Stimulated activated CD8-positive, alpha-beta memory T cell treated with anti-CD3 and anti-CD28 coated beads, Interleukin-4, amount 100 ng/mL, for 4 hours (primary cell): ENCODE data around the gene STRIP1.
A peak's percentile ranks its signal among the peaks of the same experiment; 100 is the strongest.
"Not testable (repeated sequence)": the region's sequence is repeated elsewhere in the genome, so short reads cannot be mapped to it uniquely, and the experiment has no call there.

Experiments used
- DNase-seq, 2 donors: peaks; one replicate each; pipeline ENCODE4 v3.0.0-alpha.2; 2020; ENCODE audit warnings: low read depth in 2 of 2, low spot score in 1 of 2

The STRIP1 gene

DNA sequence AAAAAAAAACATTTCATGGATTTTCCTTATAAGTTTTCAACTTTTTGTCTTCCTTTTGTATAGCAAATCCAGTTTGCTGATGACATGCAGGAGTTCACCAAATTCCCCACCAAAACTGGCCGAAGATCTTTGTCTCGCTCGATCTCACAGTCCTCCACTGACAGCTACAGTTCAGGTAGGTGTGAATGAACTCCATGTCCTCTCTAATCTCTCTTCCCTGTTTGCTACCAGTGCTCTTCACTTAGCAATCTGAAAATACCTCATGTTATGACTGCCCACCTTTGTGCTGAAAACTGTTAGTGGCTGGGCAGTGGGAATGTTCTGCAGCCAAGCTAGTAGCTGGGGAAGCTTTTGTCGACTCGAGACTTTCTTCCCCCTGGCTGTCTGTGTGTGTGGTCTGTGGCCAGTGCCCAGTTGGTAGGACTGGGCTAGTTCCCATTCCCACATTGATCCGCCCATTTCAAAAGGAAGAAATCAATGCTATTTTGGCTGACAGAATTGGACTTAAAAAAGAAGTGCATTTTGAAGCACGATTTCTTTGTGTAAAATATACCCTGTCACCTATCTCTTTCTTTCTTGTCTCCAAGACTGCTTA lies 25.4 kb upstream of the STRIP1 start:
- DNase-seq, result no peak

DNA sequence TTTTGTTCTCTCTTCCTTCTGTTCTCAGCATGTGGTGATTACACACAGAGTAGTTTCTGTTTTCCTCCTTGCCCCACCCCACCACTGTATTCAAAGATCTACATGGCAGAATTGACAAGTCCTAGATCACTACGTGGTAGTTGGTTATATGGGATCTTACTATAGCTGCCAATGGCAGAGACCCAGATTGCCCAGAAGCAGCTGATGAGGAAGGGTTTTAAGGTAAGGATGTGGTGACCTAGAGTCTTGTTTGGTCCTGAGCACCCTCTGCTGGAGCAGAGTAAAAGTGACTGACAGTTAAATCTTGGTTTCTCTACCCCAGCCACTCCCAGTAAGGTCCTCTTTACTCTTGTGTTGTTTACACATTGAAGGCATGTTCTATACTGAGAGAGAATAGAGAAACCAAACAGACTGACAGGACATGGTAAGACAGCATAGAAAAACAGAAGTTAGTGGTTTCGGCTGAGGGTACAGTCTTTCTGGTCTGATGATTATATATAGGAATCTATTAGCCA lies 22.8 kb upstream of the STRIP1 start:
- DNase-seq, result no peak

DNA sequence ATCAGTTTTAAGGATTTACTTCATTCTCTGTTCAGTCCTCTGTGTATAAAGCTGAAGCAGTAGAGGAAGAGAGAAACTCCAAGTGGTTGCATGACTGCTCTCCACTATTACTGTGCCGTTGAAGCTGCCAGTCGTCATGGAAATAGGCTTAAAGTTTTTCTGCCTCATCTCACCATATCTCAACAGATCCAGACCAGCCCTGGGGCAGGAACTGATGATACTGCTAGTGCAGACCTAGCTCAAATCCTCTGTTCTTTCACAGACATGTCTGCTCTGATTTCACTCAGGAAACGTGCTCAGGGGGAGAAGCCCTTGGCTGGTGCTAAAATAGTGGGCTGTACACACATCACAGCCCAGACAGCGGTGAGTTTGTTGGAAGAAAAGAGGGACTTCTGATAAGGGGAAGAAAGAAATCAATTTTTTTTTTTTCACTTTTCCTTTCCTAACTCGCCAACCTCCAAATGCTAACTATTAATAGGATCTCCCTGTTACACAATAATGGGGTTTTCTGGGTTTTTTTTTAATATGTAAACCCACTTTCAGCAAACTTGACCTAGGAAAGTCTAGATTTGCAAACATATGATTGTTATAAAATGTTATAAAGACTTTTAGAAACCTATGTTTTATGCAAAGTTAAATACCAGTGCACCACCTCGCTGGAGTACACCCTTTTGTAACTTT lies 22.2 kb upstream of the STRIP1 start:
- no peak for DNase-seq

DNA sequence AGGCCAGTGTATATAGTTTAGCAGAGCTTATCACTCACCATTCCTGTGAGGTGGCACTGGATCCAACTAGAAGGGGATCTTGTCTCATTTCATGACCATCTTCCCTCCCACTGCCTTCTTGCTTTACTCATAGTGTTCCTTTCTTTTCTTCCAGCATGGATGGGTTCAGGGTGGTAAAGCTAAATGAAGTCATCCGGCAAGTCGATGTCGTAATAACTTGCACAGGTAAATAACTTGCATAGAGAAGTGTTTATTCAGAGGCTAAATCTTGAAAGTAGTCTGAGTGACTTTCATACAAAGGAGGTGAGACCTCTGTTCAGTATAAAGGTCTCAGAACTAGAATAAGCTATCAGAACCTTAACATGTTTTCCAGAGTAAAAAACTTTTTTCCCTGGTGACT lies 16.6 kb upstream of the STRIP1 start:
- no peak for DNase-seq

DNA sequence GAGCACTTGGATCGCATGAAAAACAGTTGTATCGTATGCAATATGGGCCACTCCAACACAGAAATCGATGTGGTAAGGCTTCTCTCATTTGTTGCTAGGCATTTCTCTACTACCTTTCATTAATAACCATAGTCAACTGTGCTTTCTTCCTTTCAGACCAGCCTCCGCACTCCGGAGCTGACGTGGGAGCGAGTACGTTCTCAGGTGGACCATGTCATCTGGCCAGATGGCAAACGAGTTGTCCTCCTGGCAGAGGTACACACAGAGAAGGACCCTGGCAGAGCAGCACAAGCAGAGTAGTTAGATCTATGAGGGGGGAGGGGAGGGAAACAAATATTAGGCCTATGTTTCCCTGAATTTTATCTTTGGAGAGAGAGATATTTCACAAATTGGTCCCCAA lies 16.0 kb upstream of the STRIP1 start:
- no peak for DNase-seq

DNA sequence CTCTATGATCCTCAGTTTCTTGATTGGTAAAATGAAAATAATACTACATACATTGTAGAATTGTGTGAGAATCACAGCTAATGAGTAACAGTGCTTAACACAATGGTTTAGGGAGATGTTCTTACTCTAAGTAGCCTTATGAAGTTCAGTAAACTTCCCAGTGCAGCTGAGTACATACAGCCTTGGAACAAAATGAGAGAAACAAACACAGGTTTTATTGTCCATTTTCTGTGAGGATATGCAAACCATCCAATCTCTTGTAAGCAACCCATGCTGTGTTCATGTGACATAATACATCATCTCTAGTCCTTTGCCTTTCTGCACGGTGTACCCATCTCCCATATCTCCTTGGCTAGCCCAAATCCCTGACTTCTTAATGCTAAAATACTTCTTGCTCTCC lies 14.7 kb upstream of the STRIP1 start:
- DNase-seq, result no peak

DNA sequence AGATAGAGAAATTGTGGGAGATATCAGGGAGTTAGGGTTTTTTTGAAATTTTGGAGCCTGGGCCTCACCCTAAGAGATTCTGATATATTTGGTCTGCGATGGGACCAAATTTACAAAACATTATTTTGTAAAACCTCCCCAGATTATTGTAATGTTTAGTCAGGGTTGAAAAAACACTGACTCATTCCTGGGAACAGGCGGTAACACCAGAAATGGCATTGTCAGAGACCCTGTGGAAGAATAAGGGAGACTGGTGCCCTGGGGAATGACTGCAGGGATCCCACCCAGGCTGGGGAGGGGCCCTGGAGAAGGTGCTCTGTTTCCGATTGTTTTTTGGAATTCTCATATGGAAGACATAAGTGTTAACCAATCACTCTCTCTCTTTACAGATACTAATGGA lies 13.1 kb upstream of the STRIP1 start:
- no peak for DNase-seq

DNA sequence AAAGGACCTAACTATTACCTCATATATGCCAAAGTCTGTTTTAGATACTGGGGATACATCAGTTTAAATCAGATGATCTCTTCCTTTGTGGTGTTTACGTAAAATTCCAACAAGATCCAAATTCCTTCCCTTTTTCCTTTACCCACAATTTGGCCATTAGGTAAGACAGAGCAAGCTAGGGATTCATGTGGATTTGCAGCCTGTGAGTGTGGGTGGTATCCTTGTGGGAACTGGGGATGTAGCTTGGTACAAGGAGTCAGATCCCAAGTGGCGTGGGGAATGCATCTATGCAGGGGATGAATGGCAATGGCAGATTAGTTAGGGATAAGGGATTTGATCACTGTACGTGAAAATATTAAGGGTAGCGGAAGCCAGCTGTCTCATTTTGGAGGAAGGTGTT lies 9.8 kb upstream of the STRIP1 start:
- no peak for DNase-seq

DNA sequence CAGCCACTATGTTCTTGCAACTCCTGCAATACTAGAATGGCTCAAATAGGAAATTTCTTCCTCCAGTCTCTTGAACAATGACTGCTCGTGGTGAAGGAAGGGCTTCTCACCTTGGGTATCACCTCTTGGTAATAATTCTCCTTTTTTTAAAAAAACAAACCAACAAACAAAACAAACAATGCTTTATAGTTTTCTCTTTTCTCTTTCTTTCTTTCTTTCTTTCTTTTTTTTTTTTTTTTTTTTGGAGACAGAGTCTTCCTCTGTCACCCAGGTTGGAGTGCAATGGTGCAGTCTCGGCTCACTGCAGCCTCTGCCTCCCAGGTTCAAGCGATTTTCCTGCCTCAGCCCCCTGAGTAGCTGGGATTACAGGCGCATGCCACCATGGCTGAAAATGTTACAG lies 3.7 kb upstream of the STRIP1 start:
- not testable (repeated sequence) for DNase-seq

DNA sequence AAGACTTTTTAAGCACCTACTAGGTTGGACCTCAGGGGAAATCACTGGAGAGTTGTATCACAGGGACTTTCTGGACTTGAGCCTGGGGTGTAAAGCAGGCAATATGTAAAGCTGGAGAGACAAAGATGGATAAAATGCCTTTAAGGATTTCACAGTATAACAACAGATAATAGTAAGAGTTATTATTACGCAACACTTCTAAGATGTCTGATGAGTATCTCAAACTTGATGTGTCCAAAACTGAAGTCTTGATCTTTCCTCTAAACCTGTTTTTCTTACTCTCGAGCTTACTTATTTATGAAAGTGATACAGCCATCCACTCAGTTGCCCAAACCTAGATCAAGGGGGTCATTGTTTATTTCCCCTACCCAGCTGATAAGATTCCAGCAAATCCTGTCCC lies 2.1 kb upstream of the STRIP1 start:
- DNase-seq, result no peak

DNA sequence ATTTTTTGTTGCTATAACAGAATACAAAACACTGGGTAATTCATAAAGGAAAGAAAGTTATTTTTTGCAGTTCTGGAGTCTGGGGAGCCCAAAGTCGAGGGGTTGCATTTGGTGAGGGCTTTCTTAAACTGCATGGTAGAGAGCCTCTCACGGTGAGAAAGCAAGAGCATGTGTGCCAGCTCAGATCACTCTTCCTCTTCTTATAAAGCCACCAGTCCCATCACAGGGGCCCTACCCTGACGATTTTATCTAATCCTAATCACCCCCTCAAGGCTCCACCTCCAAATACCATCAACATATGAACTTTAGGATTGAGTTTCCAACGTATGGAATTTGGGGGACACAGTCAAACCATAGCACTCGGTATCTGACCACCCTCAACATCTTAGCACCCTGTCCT lies 1.0 kb upstream of the STRIP1 start:
- DNase-seq, result no peak

DNA sequence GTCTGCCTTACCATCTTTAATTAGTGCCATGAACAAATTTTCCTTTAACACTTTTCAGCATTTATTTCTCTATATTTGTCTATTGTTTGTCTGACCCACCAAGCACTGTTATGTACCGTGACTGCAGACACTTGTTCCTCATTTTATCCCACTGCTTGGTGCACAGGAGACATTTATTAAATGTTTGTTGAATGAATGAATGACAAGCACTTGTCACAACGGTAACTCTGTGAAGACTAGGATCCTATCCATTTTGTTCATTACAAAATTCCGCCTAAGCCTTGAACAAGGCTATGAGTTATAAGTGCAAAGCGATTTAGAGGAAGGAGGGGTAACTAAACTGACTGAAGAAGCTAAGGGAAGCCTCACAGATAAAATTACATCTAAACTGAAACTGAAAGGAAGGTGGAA lies 379 bp upstream of the STRIP1 start:
- no peak for DNase-seq

DNA sequence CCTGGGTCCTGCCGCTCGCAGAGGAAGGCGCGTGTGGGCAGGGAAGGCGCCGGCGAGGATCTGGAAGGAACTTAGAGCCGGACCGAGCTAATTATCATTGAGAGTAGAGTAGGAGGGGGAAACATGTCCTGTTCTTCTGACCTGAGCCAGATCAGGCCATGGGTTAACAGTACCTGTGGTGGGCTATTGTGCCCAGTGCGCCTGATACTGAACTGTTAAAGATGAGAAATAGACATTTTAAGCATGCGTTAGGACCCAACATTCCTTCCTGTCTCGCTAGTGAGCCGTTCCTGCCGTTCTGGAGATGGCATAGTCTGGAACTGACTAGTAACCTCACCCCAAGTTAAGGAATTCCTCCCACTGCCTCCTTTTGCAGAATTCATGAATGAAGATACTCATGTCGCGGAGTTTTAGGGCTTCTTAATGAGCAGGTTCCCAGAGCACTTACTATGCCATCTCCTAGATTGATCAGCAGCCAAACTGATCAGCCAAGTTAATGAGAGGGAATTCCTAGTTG lies 870 bp downstream of the STRIP1 start:
- DNase-seq, result no peak

DNA sequence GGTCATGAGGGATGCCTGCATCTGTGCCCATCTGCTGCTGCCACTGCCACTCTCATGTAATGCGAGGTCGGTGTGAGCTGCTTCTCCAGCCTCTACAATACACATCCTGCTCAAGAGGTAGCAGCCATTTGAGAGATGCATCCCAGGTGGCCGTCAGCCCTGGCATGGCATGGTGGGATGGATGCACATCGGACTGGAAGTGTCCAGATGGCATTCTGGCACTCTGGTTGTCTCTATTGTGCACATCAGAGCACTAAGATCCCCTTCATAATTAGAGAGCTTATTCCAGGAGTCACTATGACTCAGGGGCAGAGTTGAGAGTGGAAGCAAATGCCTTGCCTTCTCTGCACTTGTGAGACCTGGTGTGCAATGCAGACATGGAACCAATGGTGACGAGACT lies 3.8 kb downstream of the STRIP1 start:
- DNase-seq, result no peak

DNA sequence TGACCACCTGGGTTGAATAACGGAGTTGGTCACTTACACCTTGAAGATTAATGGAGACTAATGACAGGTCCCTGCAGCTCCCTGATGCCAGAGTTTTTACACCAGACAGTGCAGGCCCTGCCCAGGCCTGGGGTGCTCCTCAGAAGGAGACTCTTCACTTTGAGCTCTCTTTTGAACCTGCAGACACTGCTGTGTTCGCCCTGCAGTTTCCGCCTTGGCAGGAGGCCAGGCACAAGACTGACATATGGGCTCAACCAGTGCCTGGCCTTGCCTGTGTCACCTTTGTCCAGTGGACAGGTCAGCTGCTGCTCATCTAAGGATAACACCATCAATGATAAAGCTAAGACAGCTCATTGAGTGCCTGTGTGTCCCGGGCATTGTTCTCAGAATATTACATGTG lies 5.2 kb downstream of the STRIP1 start:
- DNase-seq, result no peak

DNA sequence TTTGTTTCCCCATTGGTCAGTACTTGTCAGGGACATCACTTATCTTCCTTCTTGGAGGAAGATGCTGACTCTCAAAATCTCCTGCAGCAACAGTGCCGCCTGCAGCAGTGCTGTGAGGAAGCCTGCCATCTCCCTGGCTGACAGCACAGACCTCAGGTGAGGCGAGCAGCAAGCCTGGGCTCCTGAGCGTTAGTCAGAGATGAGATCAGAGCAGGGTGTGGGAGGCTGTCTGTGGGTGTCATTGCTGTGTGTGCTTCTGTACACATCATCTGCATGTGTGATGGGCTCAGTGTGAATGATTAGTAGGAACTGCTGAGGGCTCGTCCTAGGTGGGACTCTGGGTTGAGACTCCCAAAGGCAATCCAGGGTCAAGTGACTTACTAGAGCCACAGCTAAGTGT lies 6.1 kb downstream of the STRIP1 start:
- DNase-seq, result peak in 1 of 2 donors; percentile 10

DNA sequence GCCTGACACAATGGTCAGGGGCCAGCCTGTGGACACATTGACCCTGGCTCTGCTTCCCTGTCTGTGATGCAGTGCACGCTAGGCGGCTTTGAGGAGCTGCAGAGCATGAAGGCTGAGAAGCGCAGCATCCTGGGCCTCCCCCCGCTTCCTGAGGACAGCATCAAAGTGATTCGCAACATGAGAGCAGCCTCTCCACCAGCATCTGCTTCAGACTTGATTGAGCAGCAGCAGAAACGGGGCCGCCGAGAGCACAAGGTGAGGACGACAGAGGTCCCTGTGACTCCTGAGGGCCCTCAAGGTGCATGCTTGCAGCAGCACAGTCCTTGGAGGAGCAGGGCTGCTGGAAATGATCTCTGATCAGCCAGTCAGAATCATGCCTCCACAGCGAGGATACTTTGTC lies 8.6 kb downstream of the STRIP1 start:
- DNase-seq, result no peak

DNA sequence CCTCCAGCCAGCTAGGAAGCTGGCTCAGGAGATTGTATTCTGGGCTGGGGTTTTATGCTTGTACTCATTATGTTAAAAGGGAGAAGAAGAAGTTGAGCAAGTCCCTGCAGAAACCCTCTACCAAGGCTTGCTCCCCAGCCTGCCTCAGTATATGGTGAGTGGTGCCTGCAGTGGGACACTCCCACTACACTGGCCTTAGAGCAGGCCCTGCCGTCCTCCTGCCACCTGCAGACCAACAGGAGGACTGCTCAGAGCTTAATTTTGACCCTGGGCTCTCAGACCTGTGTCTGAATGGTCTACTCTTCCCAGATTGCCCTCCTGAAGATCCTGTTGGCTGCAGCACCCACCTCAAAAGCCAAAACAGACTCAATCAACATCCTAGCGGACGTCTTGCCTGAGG lies 13.0 kb downstream of the STRIP1 start:
- DNase-seq, result no peak

DNA sequence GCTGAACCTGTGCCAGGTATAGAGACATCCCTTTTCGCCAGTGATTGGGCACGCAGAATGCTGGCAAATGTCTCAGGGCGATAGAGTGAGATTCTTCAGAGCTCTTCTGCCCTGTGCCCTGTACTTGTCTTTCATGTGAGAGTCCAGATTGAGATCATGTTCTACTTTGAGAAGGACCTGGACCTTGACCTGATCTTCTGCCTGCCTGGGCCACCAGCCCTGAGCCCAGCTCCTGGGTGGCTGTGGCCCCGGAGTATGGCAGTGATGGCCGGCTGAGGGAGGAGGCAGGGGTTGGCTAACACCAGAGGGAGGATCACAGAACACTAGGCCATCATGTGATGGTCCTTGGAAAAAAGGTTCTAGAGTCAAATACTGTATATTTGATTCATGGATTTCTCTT lies 13.8 kb downstream of the STRIP1 start:
- no peak for DNase-seq

DNA sequence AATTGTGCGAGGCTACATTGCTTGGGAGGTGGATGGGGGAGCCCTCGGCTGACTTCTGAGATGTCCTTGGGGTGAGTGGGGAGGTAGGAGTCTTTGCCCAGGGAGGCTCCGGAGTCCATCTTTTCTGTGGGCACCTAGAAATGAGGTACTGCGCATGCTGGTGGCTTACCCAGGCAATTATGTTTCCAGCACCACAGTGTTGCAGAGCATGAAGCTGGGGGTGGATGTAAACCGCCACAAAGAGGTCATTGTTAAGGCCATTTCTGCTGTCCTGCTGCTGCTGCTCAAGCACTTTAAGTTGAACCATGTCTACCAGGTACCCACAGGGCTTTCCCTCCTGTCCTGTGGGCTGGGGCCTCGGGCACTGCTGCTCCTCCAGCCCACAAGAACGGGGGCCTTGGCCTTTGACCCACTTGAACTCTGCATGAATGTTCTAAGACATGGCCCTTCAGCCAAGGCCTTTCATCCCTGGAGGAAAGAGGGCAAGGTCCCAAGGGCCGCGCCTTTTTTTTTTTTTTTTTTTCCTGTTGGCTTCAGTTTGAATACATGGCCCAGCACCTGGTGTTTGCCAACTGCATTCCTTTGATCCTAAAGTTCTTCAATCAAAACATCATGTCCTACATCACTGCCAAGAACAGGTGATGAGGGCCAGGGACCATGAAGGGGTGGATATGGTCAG lies 14.6 kb downstream of the STRIP1 start:
- no peak for DNase-seq

DNA sequence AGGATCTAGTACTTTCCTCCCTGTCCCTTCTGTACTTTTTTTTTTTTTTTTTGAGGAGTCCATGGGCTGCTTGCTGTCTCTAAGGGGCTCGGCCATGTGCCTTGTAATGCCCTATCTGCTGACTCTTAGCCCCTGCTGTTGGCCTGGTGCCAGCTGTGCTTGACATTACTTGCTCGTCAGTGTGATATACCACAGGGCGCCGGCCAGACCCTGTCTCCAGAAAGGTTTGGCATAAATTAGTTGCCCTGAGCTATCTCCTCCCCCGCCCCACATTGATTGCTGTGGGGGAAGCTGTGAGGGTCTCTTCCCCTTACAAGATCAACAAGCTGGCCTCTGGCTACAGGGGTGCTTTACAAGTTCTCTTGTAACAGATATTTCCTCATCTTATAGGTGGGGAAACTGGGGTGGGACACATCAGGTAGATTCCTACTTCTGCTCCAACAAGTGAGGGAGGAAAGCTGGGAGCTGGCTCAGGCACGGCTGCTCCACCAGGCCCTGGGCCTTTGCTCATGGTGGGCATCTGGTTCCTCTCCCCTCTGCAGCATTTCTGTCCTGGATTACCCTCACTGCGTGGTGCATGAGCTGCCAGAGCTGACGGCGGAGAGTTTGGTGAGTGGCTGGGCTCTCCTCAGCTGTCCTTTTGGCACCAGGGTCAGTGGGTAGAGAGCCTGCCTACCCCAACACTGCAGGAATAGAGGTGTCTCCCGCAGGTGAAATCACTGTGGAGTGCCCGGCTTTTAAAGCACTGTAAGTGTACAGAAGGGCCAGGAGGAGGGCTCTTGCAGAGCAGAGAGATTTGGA lies 15.6 kb downstream of the STRIP1 start:
- no peak for DNase-seq
